GM13977 (cell line): ENCODE measurements around the gene ABTB2.

ENCODE experiments used
- DNase-seq: peaks from one replicate; pipeline ENCODE4 v3.0.0; 2012; ENCODE audit warnings: low spot score
- in situ Hi-C: fragments of 300-500 bp; cut with MboI; formaldehyde crosslinking; loops from one replicate; pipeline ENCODE4 v1.12.0; 2022; ENCODE audit warnings: low sequenced_read_pairs, low pct_unique_long_range_greater_than_20kb, mixed read lengths, inconsistent platforms; ENCODE audit not compliant: unreplicated experiment
- TF ChIP-seq, protein P1 (sequence below): IDR thresholded peaks from 2 replicates; pipeline ENCODE4 v1.5.1; 2012; ENCODE audit warnings: mild to moderate bottlenecking, control low read depth; ENCODE audit not compliant: insufficient read depth; ENCODE audit errors: extremely low read depth, missing control alignments

Gene ABTB2

DNA sequence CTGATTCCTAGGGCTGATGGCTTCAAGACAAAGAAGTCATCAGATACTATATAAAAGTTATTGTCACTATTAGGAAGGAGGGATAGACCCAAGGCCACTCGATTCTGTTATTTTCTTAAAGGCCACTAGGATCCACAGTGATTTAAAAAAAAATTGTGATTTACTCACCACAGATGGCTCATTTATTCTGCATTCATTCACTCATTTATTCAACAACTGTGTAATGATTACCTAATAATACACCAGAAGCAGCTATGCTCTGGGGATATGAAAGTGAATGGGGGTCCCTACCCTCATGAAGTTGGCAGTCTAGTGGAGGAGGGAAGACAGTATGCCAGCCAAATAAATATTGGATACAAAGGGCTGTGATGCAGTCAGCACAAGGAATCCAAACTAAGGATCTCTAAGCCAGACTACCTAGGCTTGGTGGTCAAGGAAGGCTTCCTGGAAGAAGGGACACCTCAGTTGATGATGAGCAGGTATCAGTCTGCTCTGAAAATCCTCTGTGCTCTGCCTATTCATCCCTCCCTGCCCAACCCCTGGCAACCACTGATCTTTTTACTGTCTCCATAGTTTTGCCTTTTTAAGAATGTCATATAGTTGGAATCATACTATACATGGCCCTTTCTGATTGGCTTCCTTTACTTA lies 141.9 kb downstream of the ABTB2 start:
- in situ Hi-C loops: no loop called here
- no peak for DNase-seq
- TF ChIP-seq, protein P1, sequence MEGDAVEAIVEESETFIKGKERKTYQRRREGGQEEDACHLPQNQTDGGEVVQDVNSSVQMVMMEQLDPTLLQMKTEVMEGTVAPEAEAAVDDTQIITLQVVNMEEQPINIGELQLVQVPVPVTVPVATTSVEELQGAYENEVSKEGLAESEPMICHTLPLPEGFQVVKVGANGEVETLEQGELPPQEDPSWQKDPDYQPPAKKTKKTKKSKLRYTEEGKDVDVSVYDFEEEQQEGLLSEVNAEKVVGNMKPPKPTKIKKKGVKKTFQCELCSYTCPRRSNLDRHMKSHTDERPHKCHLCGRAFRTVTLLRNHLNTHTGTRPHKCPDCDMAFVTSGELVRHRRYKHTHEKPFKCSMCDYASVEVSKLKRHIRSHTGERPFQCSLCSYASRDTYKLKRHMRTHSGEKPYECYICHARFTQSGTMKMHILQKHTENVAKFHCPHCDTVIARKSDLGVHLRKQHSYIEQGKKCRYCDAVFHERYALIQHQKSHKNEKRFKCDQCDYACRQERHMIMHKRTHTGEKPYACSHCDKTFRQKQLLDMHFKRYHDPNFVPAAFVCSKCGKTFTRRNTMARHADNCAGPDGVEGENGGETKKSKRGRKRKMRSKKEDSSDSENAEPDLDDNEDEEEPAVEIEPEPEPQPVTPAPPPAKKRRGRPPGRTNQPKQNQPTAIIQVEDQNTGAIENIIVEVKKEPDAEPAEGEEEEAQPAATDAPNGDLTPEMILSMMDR: no peak

DNA sequence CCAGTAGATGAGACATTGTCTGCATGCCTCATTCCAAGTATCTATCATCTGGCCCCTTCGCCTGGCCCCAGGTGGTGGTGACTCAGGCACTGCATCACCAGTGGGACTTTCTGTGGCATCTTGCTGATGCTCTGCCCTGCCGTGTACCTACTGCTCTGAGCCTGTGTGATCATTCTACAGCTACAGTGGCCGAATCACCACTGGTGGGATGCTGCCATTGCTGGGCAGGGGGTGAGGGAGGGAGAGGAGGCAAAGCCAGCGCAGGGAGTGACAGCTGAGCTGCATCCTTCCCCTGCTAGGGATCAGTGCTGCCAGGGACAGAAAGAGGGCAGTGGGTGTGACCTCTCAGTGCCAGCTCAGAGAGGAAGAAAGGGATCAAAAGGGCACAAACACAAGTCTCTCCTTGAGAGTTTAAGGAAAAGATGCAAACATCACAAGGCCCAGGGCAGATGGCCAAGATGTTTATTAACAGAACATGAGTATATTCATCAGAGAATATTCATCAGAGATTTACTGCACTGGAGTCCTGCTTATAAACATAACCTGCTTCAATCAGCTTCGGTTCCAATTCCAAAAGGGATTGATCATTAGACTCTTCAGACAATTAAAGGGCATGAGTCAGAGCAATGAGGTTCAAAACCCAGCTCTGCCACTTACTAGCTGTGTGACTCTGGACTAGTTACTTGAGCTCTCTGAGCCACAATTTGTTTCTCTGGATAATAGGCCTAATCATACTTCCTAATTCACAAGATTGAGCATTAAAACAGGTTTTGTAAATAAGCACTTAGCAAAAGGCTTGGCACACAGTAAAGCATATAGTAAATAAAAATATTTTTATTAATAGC lies 142.6 kb downstream of the ABTB2 start:
- TF ChIP-seq, protein P1: no peak
- in situ Hi-C loops: no loop called here
- no peak for DNase-seq

DNA sequence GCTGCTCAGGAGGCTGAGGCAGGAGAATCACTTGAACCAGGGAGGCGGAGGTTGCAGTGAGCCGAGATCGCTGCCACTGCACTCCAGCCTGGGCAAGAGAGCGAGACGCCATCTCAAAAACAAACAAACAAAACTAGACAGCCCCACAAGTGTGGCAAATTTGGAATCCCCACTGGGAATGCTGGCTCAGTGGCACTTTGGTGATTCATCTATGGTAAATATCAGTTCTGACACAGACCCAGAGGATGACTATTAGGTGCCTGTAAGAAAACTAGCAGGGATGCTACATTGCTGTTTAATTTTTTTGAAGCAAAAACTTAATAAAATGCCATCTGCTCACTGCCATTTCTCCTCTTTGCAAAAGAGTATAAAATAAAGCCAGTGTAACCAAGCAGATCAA lies 144.4 kb downstream of the ABTB2 start:
- in situ Hi-C loops: no loop called here
- TF ChIP-seq, protein P1: no peak
- DNase-seq: no peak

DNA sequence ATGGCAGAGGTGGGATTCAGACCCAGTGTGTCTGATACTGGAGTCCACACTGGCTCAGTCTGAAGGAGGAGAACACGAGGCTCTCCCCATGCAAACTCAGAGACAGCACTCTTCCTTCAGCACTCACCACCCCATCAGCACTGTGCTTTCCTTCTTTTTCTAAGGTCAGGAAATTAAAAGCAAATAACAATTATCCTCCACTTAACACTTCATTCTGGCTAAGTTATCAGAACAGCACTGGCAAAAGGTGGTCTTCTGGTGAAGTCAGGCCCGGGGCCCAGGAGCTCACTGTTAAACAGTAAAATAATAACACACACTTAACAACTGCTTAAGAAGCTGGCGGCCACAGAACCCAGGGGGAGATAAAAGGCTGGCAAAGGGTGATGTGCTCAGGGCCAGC lies 145.2 kb downstream of the ABTB2 start:
- in situ Hi-C loops: no loop called here
- TF ChIP-seq, protein P1: no peak
- no peak for DNase-seq

- TF ChIP-seq, protein P1: no peak
- in situ Hi-C loops: no loop called here
- no peak for DNase-seq
These were observed 148.0 kb downstream of the ABTB2 start for GRCh38 chr11:34209809-34210208.

GRCh38 chr11:34208266-34209135 lies 149.3 kb downstream of the ABTB2 start:
- TF ChIP-seq, protein P1: no peak
- in situ Hi-C loops: no loop called here
- DNase-seq: no peak
